ENCODE results near the gene SHPK.
A peak's percentile ranks its signal among the peaks of the same experiment; 100 is the strongest.

Gene SHPK

GRCh38 chr17:3672571-3672970 is 36.5 kb upstream of the SHPK start:
- H3K4me1 Mint-ChIP-seq, result peaks cover 12% of the 10 kb centered on the region
- H3K27me3 Mint-ChIP-seq (ENCODE audit: low read depth), result no peaks in the 10 kb centered on the region
- TF ChIP-seq CTCF (IDR thresholded peaks at IDR 0.05; ENCODE audit: unreplicated experiment in 3 of 3), result no peak
- peaks cover 8% of the 10 kb centered on the region for H3K36me3 Mint-ChIP-seq (ENCODE audit: low read depth)
- H3K27ac Mint-ChIP-seq, result no peak overlapping the region
- H3K4me3 Mint-ChIP-seq, result peak overlapping the region in 1 of 3 experiments; percentile 32
- H3K9me3 Mint-ChIP-seq, result no peaks in the 10 kb centered on the region

- peaks cover 32% of the 10 kb centered on the region for H3K4me1 Mint-ChIP-seq
- no peak for TF ChIP-seq CTCF (IDR thresholded peaks at IDR 0.05; ENCODE audit: unreplicated experiment in 3 of 3)
- peak overlapping the region; percentile 54 to 98 (median 81) for H3K27ac Mint-ChIP-seq
- peaks cover 19% of the 10 kb centered on the region for H3K36me3 Mint-ChIP-seq (ENCODE audit: low read depth)
- no peaks in the 10 kb centered on the region for H3K9me3 Mint-ChIP-seq
- peaks cover 5% of the 10 kb centered on the region for H3K27me3 Mint-ChIP-seq (ENCODE audit: low read depth)
- H3K4me3 Mint-ChIP-seq, result peak overlapping the region; percentile 95 to 98 (median 98)
These were observed 33.5 kb upstream of the SHPK start for GRCh38 chr17:3669548-3669947.

GRCh38 chr17:3669085-3669347 is 33.0 kb upstream of the SHPK start:
- Mint-ChIP-seq H3K9me3 (no peaks in the 10 kb centered on the region), H3K4me3 (peak overlapping the region; percentile 95 to 98 (median 98)), H3K36me3 (ENCODE audit: low read depth) (peaks cover 25% of the 10 kb centered on the region), H3K4me1 (peaks cover 32% of the 10 kb centered on the region), H3K27me3 (ENCODE audit: low read depth) (peaks cover 5% of the 10 kb centered on the region), H3K27ac (peak overlapping the region; percentile 54 to 98 (median 81))
- no peak for TF ChIP-seq CTCF (IDR thresholded peaks at IDR 0.05; ENCODE audit: unreplicated experiment in 3 of 3)

- no peak for TF ChIP-seq CTCF (IDR thresholded peaks at IDR 0.05; ENCODE audit: unreplicated experiment in 3 of 3)
- peak within 1 kb of the TSS; percentile 87 to 98 (median 96) for H3K27ac Mint-ChIP-seq
- peaks cover 32% of the 10 kb centered on the region for H3K4me1 Mint-ChIP-seq
- H3K9me3 Mint-ChIP-seq, result no peaks in the 10 kb centered on the region
- peak within 1 kb of the TSS; percentile 95 to 98 (median 98) for H3K4me3 Mint-ChIP-seq
- peaks cover 5% of the 10 kb centered on the region for H3K27me3 Mint-ChIP-seq (ENCODE audit: low read depth)
- H3K36me3 Mint-ChIP-seq (ENCODE audit: low read depth), result peaks cover 25% of the 10 kb centered on the region
These were observed 32.4 kb upstream of the SHPK start, which contains the start of the genes EMC6 and TAX1BP3 for GRCh38 chr17:3668279-3669084. EMC6 (plus strand) TSS chr17:3668812; CDS start chr17:3669147, 335 bp downstream. TAX1BP3 (minus strand) TSS chr17:3668578; CDS start chr17:3668526, 52 bp downstream.

- peaks cover 5% of the 10 kb centered on the region for H3K27me3 Mint-ChIP-seq (ENCODE audit: low read depth)
- H3K4me3 Mint-ChIP-seq, result peak overlapping the region; percentile 95 to 98 (median 98)
- TF ChIP-seq CTCF (IDR thresholded peaks at IDR 0.05; ENCODE audit: unreplicated experiment in 3 of 3), result no peak
- H3K4me1 Mint-ChIP-seq, result peaks cover 32% of the 10 kb centered on the region
- peak overlapping the region; percentile 87 to 98 (median 93) for H3K27ac Mint-ChIP-seq
- H3K9me3 Mint-ChIP-seq, result no peaks in the 10 kb centered on the region
- peaks cover 28% of the 10 kb centered on the region for H3K36me3 Mint-ChIP-seq (ENCODE audit: low read depth)
These were observed 31.6 kb upstream of the SHPK start for GRCh38 chr17:3667366-3668278.

All from nephron (organoid).